Body of pancreas (tissue), 4 donors: Measurements from ENCODE around the gene BORCS8. TPM values are rescaled to one million over a fixed set of nuclear protein-coding genes. Genes with fewer than 3 reads are reported as not detected.

ENCODE experiments used
- ATAC-seq: fragments of 150-250 bp; one replicate; pipeline ENCODE4 v1.9.1; 2016
- DNase-seq, 4 donors: peaks; one replicate each; pipeline ENCODE4 v3.0.0-alpha.2; 2019
- H3K27ac ChIP-seq, 4 donors: fragments of 200-600 bp; sonication (generic); 1 replicate in 3 of 4; 2 replicates in 1 of 4; pipeline versions ENCODE4 v1.5.1 to v1.6.1; 2016 to 2019; ENCODE audit warnings: mild to moderate bottlenecking in 1 of 4, mixed read lengths in 1 of 4, moderate library complexity in 1 of 4
- H3K27me3 ChIP-seq, 2 donors: fragments of 200-600 bp; sonication (generic); one replicate each; pipeline ENCODE4 v1.6.0; 2016; ENCODE audit warnings: mild to moderate bottlenecking in 1 of 2
- H3K36me3 ChIP-seq, 2 donors: fragments of 200-600 bp; sonication (generic); replicated peaks in 1 of 2; 2 replicates each; pipeline ENCODE4 v1.5.1; 2016; ENCODE audit warnings: low read depth in 2 of 2; ENCODE audit not compliant: insufficient read depth in 1 of 2
- H3K4me1 ChIP-seq: fragments of 200-600 bp; sonication (generic); one replicate; pipeline ENCODE4 v1.6.0; 2016
- H3K4me3 ChIP-seq, 2 donors: fragments of 200-600 bp; sonication (generic); 1 replicate in 1 of 2; 2 replicates in 1 of 2; pipeline ENCODE4 v1.5.1; 2016 to 2019
- H3K9me3 ChIP-seq, 3 donors: fragments of 200-600 bp; sonication (generic); 1 replicate in 2 of 3; 2 replicates in 1 of 3; pipeline ENCODE4 v1.5.1; 2016
- POLR2A ChIP-seq, 3 donors: fragments of 450-650 bp; IDR thresholded peaks; one replicate each; pipeline ENCODE4 v1.6.1; 2016; ENCODE audit warnings: antibody characterized with exemption in 3 of 3, mild to moderate bottlenecking in 2 of 3
- WGBS, 2 donors: methylation state at CpG; one replicate each; pipeline ENCODE4 v1.1.5; 2017; 5-methylcytosine and 5-hydroxymethylcytosine counted together
- intact Hi-C: fragments of 100-400 bp; cut with DNase I; formaldehyde crosslinking; loops from one replicate; pipeline ENCODE4 v1.15.1; 2023
- total RNA-seq, 2 donors: library from RNA; depleted of rRNA; stranded (reverse); fragments of >200 nt; gene quantifications; one replicate each; pipeline ENCODE4 v1.1.0, GENCODE V29; 2016
- TF ChIP-seq, protein P1 (sequence below), 7 experiments: fragments of 450-650 bp in 4 of 7; fragments of 200-600 bp in 3 of 7; sonication (generic) in 3 of 7; IDR thresholded peaks; one replicate each; pipeline ENCODE4 v1.5.1; 2016 to 2019; ENCODE audit warnings: antibody characterized with exemption in 7 of 7

Gene BORCS8
- total RNA-seq, 2 donors from 2014 or later: 5.4 to 25.4 TPM

DNA sequence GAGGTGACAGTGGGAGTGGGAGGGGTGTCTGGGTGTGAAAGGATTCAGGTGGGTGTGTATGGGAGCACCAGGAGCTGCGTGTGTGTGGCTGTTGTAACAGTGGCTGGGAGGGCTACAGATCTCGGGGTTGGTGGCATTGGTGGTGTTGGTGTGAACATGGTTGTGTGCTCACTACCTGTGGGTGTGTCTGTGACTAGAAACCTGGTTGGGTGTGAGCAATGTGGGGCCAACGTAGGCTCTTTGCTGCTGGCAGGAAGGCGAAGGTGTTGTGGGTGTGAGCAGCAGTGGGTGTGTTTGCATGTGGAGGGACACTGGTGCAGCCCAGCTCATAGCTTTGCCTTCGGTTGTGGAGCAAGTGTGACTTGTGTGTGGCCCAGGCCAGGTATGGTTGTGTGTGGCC is 15.0 kb upstream of the BORCS8 start:
- DNase-seq (no peak), ATAC-seq (no peak)
- peaks cover 10% of the 10 kb centered on the region for H3K4me1 ChIP-seq
- H3K4me3 ChIP-seq: no peak overlapping the region
- no peaks in the 10 kb centered on the region for H3K36me3 ChIP-seq
- TF ChIP-seq, protein P1, sequence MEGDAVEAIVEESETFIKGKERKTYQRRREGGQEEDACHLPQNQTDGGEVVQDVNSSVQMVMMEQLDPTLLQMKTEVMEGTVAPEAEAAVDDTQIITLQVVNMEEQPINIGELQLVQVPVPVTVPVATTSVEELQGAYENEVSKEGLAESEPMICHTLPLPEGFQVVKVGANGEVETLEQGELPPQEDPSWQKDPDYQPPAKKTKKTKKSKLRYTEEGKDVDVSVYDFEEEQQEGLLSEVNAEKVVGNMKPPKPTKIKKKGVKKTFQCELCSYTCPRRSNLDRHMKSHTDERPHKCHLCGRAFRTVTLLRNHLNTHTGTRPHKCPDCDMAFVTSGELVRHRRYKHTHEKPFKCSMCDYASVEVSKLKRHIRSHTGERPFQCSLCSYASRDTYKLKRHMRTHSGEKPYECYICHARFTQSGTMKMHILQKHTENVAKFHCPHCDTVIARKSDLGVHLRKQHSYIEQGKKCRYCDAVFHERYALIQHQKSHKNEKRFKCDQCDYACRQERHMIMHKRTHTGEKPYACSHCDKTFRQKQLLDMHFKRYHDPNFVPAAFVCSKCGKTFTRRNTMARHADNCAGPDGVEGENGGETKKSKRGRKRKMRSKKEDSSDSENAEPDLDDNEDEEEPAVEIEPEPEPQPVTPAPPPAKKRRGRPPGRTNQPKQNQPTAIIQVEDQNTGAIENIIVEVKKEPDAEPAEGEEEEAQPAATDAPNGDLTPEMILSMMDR (IDR thresholded peaks at IDR 0.05): no peak
- TF ChIP-seq POLR2A (IDR thresholded peaks at IDR 0.05): no peak
- H3K9me3 ChIP-seq: no peaks in the 10 kb centered on the region
- intact Hi-C loops: no loop called here
- peaks cover 0 to 4% of the 10 kb centered on the region in 2 donors for H3K27me3 ChIP-seq
- H3K27ac ChIP-seq: no peak overlapping the region
- WGBS, 2 donors: 50 to 53% methylated on average over 4 to 5 of the region's 5 CpGs

DNA sequence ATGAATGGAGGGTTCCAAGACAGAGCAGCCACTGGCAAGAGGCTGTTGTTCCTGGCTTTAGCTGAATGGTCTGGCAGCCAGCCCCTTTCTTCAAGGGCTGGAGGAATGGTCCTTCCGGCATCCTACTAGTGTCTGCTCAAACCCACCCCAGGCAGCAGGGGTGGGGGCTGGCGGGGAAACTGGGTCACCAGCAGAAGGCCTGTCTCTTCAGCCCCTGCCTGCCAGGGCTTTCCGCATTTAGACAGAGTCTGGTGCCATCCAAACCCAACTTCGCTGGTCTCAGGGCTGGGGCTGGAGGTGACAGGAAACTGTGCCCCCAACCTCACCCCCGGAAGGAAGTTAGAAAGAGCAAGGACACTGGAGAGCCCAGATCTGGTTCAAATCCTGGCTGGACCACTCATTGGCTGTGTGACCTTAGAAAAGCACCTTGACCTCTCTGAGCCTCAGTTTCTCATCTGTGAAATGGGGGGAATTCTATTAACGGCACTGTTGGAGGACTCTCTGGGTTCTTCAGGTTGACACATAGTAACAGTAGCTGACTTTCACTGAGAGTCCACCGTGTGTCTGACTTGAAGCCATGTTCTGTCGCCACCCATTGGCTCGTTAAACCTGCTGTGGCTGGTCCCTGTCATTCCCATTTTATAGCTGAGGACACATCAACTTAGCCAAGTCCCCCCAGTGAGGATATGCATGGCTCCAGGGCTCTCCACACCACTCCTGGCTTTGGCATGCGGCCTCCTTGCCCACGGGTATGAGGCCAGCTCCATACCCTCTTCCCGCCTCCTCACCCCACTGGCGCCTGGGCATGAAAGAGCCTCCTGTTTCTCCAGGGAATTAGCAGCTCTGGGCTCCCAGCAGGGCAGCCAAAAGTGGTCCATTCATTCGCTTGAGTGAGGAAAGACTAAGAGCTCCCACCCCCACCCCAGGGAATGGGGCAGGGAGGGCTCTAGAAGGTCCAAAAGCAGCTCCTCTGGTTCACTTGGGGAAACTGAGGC is 13.8 kb upstream of the BORCS8 start:
- no peaks in the 10 kb centered on the region for H3K9me3 ChIP-seq
- WGBS, 2 donors: 46 to 50% methylated on average over 5 to 14 of the region's 14 CpGs
- peaks cover 0 to under 1% of the 10 kb centered on the region in 2 donors for H3K27me3 ChIP-seq
- TF ChIP-seq, protein P1 (IDR thresholded peaks at IDR 0.05): no peak
- TF ChIP-seq POLR2A (IDR thresholded peaks at IDR 0.05): no peak
- ATAC-seq: no peak
- no peak overlapping the region for H3K4me3 ChIP-seq
- intact Hi-C loops: no loop called here
- no peak for DNase-seq
- H3K36me3 ChIP-seq: no peaks in the 10 kb centered on the region
- H3K27ac ChIP-seq: no peak overlapping the region
- peaks cover 14% of the 10 kb centered on the region for H3K4me1 ChIP-seq

DNA sequence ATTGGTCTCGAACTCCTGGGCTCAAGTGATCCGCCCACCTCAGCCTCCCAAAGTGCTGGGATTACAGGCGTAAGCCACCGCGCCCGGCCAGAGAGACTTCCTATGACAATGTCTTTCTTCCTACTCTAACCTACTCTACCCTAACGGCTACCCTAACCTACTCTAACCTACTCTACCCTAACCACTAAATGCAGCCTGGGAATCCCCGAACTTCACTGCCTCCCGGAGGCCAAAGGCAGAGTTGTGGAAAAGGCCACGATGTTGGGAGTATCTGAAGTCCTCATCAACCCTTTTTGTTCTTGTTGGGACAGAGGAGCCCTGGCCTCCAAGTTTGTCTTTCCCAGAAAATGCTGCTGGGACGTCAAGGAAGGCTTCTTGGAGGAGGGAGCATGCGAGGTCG is 12.2 kb upstream of the BORCS8 start:
- no peaks in the 10 kb centered on the region for H3K27me3 ChIP-seq
- intact Hi-C loops: no loop called here
- H3K27ac ChIP-seq: no peak overlapping the region
- ATAC-seq (no peak), DNase-seq (no peak)
- H3K36me3 ChIP-seq: no peaks in the 10 kb centered on the region
- H3K4me3 ChIP-seq: no peak overlapping the region
- TF ChIP-seq, protein P1 (IDR thresholded peaks at IDR 0.05): no peak
- no peak for TF ChIP-seq POLR2A (IDR thresholded peaks at IDR 0.05)
- H3K9me3 ChIP-seq: no peaks in the 10 kb centered on the region
- peaks cover 14% of the 10 kb centered on the region for H3K4me1 ChIP-seq
- WGBS, 2 donors: 56 to 70% methylated on average over 13 of the region's 13 CpGs

DNA sequence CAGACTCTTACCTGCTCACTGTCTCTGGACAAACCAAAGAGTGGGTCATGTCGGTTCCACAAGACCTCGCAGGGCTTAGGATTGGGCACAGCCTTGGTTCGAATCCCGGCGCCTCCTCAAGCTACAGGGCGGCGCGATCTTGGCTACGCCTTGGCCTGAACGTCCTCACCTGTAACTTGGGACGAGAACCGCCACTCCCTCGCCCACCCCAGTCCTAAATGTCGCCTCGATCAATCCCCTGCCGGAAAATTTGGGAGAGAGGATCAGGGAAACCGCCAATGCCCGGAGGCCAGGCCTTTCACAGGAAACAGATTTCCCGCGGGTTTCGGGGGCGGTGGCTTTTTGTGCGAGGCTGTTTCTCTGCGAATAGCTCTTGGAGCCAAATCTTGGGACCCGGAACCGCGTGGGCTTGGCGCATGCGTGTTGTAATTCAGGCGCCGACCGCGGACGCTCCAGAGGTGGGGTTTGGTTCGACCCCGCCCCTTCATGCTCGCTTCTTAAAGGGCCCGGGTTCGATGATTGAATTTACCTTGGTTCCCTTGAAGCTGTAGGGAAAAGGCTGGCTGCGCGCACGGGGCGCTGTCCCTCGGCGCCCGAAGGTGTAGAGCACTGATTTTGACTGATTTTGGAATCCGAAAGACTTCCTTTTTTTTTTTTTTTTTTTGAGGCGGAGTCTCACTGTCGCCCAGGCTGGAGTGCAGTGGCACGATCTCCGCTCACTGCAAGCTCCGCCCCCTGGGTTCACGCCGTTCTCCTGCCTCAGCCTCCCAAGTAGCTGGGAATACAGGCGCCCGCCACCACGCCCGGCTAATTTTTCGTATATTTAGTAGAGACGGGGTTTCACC is 11.3 kb upstream of the BORCS8 start, which contains the start of gene NR2C2AP:
NR2C2AP (minus strand) TSS at position 403 of the 845 bp plus-strand sequence; CDS start at position 49, 354 bp downstream.
- Histone ChIP-seq H3K4me3 (peak within 1 kb of the TSS; percentile 48 to 74), H3K27ac (peak within 1 kb of the TSS; percentile 64 to 82 (median 76))

More for the DNA sequence above, 11.3 kb upstream of the BORCS8 start, which contains the start of gene NR2C2AP:
- no peaks in the 10 kb centered on the region for H3K27me3 ChIP-seq
- intact Hi-C loops: no loop called here
- peak in 2 of 3 donors; percentile 42 to 56 for TF ChIP-seq POLR2A (IDR thresholded peaks at IDR 0.05)
- TF ChIP-seq, protein P1 (IDR thresholded peaks at IDR 0.05): peak in 1 of 7 experiments; percentile 11
- H3K36me3 ChIP-seq: peaks cover under 1 to 4% of the 10 kb centered on the region in 2 donors
- 6 to 7% methylated on average over 32 to 56 of the region's 60 CpGs for WGBS, 2 donors
- ATAC-seq (peak; percentile 97), DNase-seq (peak; percentile 94)
- H3K9me3 ChIP-seq: no peaks in the 10 kb centered on the region
- H3K4me1 ChIP-seq: peaks cover 14% of the 10 kb centered on the region
